ENCODE measurements around the gene NLK. TPM values are rescaled to one million over a fixed set of nuclear protein-coding genes. Genes with fewer than 3 reads are reported as not detected.
"Not testable (repeated sequence)": the region's sequence is repeated elsewhere in the genome, so short reads cannot be mapped to it uniquely, and the experiment has no call there.

NLK gene
- total RNA-seq, 1 experiment from 2014 or later: 14.6 TPM

GRCh38 chr17:28239271-28239624 lies 196.8 kb downstream of the NLK start:
- CTCF ChIA-PET: interaction anchor here (0.7 to 4.0 kb wide), 13 partner anchors 15 to 1274 kb away, joined by 3 to 28 read pairs (median 6); no protein-coding TSS in a partner anchor
- POLR2A ChIA-PET: interaction anchor here (0.6 to 1.8 kb wide), 9 partner anchors 10 to 351 kb away, joined by 3 to 4 read pairs (median 3); partner anchors contain the start of genes IFT20 and TMEM97
- intact Hi-C loops (cut with micrococcal nuclease): loop anchor here (2.0 to 5.0 kb wide), 2 partner anchors 83 to 178 kb away; no protein-coding TSS in a partner anchor
- no peak for TF ChIP-seq CTCF (IDR thresholded peaks at IDR 0.05; ENCODE audit: unreplicated experiment)
- H3K36me3 Mint-ChIP-seq (ENCODE audit: insufficient read depth, unreplicated experiment): no peaks in the 10 kb centered on the region
- no peak overlapping the region for H3K27ac Mint-ChIP-seq (ENCODE audit: low read depth, unreplicated experiment)
- no peaks in the 10 kb centered on the region for H3K27me3 Mint-ChIP-seq (ENCODE audit: insufficient read depth, unreplicated experiment)
- no peaks in the 10 kb centered on the region for H3K9me3 Mint-ChIP-seq (ENCODE audit: unreplicated experiment)
- BruUV-seq (replicated peaks): no TSS peak
- H3K4me1 Mint-ChIP-seq (ENCODE audit: insufficient read depth, unreplicated experiment): no peaks in the 10 kb centered on the region
- no peak overlapping the region for H3K4me3 Mint-ChIP-seq (ENCODE audit: unreplicated experiment)
- no peak for DNase-seq (ENCODE audit: unreplicated experiment)

GRCh38 chr17:28240688-28241340 lies 198.3 kb downstream of the NLK start:
- H3K27me3 Mint-ChIP-seq (ENCODE audit: insufficient read depth, unreplicated experiment): peaks cover 5% of the 10 kb centered on the region

GRCh38 chr17:28242791-28243190 lies 200.3 kb downstream of the NLK start:
- H3K9me3 Mint-ChIP-seq (ENCODE audit: unreplicated experiment): no peaks in the 10 kb centered on the region
- no peaks in the 10 kb centered on the region for H3K36me3 Mint-ChIP-seq (ENCODE audit: insufficient read depth, unreplicated experiment)
- H3K27ac Mint-ChIP-seq (ENCODE audit: low read depth, unreplicated experiment): no peak overlapping the region
- DNase-seq (ENCODE audit: unreplicated experiment): no peak
- no peak for TF ChIP-seq CTCF (IDR thresholded peaks at IDR 0.05; ENCODE audit: unreplicated experiment)
- no peak overlapping the region for H3K4me3 Mint-ChIP-seq (ENCODE audit: unreplicated experiment)
- intact Hi-C loops (cut with micrococcal nuclease): no loop called here
- no peaks in the 10 kb centered on the region for H3K4me1 Mint-ChIP-seq (ENCODE audit: insufficient read depth, unreplicated experiment)
- ChIA-PET CTCF (interaction anchor here (1.1 kb wide), 1 partner anchor 9 kb away, joined by 5 read pairs; no protein-coding TSS in a partner anchor), POLR2A (no interaction called here)
- peaks cover 24% of the 10 kb centered on the region for H3K27me3 Mint-ChIP-seq (ENCODE audit: insufficient read depth, unreplicated experiment)
- no TSS peak for BruUV-seq (replicated peaks)

More at GRCh38 chr17:28240688-28241340, 198.3 kb downstream of the NLK start:
- intact Hi-C loops (cut with micrococcal nuclease): no loop called here
- BruUV-seq (replicated peaks): no TSS peak
- no peak for DNase-seq (ENCODE audit: unreplicated experiment)
- H3K4me1 Mint-ChIP-seq (ENCODE audit: insufficient read depth, unreplicated experiment): no peaks in the 10 kb centered on the region
- no peak for TF ChIP-seq CTCF (IDR thresholded peaks at IDR 0.05; ENCODE audit: unreplicated experiment)
- POLR2A ChIA-PET: interaction anchor here (1.4 kb wide), 1 partner anchor 78 kb away, joined by 4 read pairs; the partner anchor contains the start of gene TMEM97
- H3K9me3 Mint-ChIP-seq (ENCODE audit: unreplicated experiment): no peaks in the 10 kb centered on the region
- no peak overlapping the region for H3K4me3 Mint-ChIP-seq (ENCODE audit: unreplicated experiment)
- H3K27ac Mint-ChIP-seq (ENCODE audit: low read depth, unreplicated experiment): no peak overlapping the region
- CTCF ChIA-PET: interaction anchor here (0.6 to 4.0 kb wide), 8 partner anchors 12 to 93 kb away, joined by 3 to 28 read pairs (median 6); no protein-coding TSS in a partner anchor
- no peaks in the 10 kb centered on the region for H3K36me3 Mint-ChIP-seq (ENCODE audit: insufficient read depth, unreplicated experiment)

GRCh38 chr17:28243268-28243667 lies 200.8 kb downstream of the NLK start:
- H3K9me3 Mint-ChIP-seq (ENCODE audit: unreplicated experiment); H3K27ac Mint-ChIP-seq (ENCODE audit: low read depth, unreplicated experiment); H3K4me1 Mint-ChIP-seq (ENCODE audit: insufficient read depth, unreplicated experiment); H3K4me3 Mint-ChIP-seq (ENCODE audit: unreplicated experiment); POLR2A ChIA-PET; DNase-seq (ENCODE audit: unreplicated experiment); H3K36me3 Mint-ChIP-seq (ENCODE audit: insufficient read depth, unreplicated experiment); BruUV-seq (replicated peaks); intact Hi-C loops (cut with micrococcal nuclease): not testable (repeated sequence)
- CTCF ChIA-PET: interaction anchor here (1.1 kb wide), 1 partner anchor 8 kb away, joined by 5 read pairs; no protein-coding TSS in a partner anchor
- peaks cover 29% of the 10 kb centered on the region for H3K27me3 Mint-ChIP-seq (ENCODE audit: insufficient read depth, unreplicated experiment)

All from MCF 10A (cell line).